ENCODE results near the gene MAPK11. TPM values are rescaled to one million over a fixed set of nuclear protein-coding genes. Genes with fewer than 3 reads are reported as not detected.

MAPK11 gene
- total RNA-seq, 1 experiment from 2014 or later: 14.3 TPM

DNA sequence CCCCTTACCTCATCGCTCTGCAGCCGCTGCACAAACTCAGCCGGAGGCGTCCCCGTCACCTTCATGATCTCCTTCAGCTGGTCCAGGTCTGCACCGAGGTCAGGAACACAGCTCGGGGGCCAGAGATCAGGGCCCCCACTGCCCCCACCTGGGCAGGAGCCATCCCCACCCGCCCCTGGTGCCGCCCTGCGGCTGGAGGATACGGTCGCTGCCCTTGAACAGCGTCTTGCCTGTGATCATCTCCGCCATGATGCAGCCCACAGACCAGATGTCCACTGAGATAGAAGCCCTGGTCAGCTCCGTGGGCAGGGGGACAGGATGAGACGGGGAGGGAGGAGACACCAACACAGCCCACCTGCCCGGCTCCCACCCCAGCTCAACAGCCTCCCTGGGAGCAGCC lies 14.6 kb downstream of the MAPK11 start:
- intact Hi-C loops (cut with micrococcal nuclease; ENCODE audit: unreplicated experiment): no loop called here

DNA sequence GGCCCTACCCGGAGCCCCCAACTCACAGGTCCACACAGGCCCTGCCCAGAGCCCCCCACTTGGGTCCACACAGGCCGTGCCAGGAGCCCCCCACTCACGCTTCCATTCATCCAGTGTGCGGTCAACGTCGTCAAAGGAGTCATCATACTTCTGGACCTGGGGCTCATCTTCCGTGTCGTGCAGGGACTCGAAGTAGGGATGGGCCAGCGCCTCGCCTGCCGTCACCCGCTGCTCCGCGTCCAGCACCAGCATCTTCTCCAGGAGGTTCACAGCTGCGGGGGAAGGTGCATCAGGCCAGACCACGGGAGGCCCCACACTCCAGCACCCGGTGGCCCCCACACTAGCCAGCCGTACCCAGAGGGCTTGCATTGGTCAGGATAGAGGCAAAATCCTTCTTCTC lies 15.1 kb downstream of the MAPK11 start:
- H3K27ac Mint-ChIP-seq (ENCODE audit: unreplicated experiment): no peak overlapping the region
- peaks cover 42% of the 10 kb centered on the region for H3K36me3 Mint-ChIP-seq (ENCODE audit: insufficient read depth, unreplicated experiment)
- no peaks in the 10 kb centered on the region for H3K4me1 Mint-ChIP-seq (ENCODE audit: low read depth, unreplicated experiment)
- CTCF ChIA-PET: no interaction called here
- H3K27me3 Mint-ChIP-seq (ENCODE audit: unreplicated experiment): no peaks in the 10 kb centered on the region
- no peak for DNase-seq
- BruUV-seq (replicated peaks): no TSS peak
- intact Hi-C loops (cut with micrococcal nuclease; ENCODE audit: unreplicated experiment): no loop called here
- TF ChIP-seq, protein P1, sequence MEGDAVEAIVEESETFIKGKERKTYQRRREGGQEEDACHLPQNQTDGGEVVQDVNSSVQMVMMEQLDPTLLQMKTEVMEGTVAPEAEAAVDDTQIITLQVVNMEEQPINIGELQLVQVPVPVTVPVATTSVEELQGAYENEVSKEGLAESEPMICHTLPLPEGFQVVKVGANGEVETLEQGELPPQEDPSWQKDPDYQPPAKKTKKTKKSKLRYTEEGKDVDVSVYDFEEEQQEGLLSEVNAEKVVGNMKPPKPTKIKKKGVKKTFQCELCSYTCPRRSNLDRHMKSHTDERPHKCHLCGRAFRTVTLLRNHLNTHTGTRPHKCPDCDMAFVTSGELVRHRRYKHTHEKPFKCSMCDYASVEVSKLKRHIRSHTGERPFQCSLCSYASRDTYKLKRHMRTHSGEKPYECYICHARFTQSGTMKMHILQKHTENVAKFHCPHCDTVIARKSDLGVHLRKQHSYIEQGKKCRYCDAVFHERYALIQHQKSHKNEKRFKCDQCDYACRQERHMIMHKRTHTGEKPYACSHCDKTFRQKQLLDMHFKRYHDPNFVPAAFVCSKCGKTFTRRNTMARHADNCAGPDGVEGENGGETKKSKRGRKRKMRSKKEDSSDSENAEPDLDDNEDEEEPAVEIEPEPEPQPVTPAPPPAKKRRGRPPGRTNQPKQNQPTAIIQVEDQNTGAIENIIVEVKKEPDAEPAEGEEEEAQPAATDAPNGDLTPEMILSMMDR (IDR thresholded peaks at IDR 0.05; ENCODE audit: unreplicated experiment): no peak
- no peaks in the 10 kb centered on the region for H3K9me3 Mint-ChIP-seq (ENCODE audit: low read depth, unreplicated experiment)
- no peak overlapping the region for H3K4me3 Mint-ChIP-seq (ENCODE audit: low read depth, unreplicated experiment)

More for the DNA sequence above, 14.6 kb downstream of the MAPK11 start:
- CTCF ChIA-PET: no interaction called here
- no peak overlapping the region for H3K4me3 Mint-ChIP-seq (ENCODE audit: low read depth, unreplicated experiment)
- no peaks in the 10 kb centered on the region for H3K4me1 Mint-ChIP-seq (ENCODE audit: low read depth, unreplicated experiment)
- TF ChIP-seq, protein P1 (IDR thresholded peaks at IDR 0.05; ENCODE audit: unreplicated experiment): no peak
- peaks cover 37% of the 10 kb centered on the region for H3K36me3 Mint-ChIP-seq (ENCODE audit: insufficient read depth, unreplicated experiment)
- no peak overlapping the region for H3K27ac Mint-ChIP-seq (ENCODE audit: unreplicated experiment)
- H3K27me3 Mint-ChIP-seq (ENCODE audit: unreplicated experiment): no peaks in the 10 kb centered on the region
- DNase-seq: no peak
- no TSS peak for BruUV-seq (replicated peaks)
- H3K9me3 Mint-ChIP-seq (ENCODE audit: low read depth, unreplicated experiment): no peaks in the 10 kb centered on the region

DNA sequence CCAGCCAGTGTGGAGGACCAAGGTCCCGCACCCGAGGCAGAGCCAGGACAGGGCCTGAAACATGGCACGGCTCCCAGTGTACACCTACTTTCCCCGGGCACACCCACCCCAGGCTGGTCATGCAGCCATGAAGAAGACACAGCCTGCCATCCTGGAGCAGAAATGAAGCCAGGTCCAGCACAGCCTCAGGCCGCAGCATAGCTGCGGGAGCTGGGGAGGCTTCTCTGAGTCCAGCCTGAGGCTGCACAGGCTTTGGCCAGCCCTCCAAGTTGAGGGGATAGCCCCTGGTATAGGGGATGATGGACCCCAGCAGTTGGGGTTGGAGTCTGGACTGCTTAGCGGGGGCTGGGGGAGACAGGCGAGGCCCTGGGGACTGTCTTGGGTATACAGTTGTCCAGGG lies 16.2 kb downstream of the MAPK11 start:
- Mint-ChIP-seq H3K4me3 (ENCODE audit: low read depth, unreplicated experiment) (no peak overlapping the region), H3K4me1 (ENCODE audit: low read depth, unreplicated experiment) (no peaks in the 10 kb centered on the region), H3K27ac (ENCODE audit: unreplicated experiment) (no peak overlapping the region), H3K9me3 (ENCODE audit: low read depth, unreplicated experiment) (no peaks in the 10 kb centered on the region), H3K36me3 (ENCODE audit: insufficient read depth, unreplicated experiment) (peaks cover 38% of the 10 kb centered on the region), H3K27me3 (ENCODE audit: unreplicated experiment) (no peaks in the 10 kb centered on the region)
- no TSS peak for BruUV-seq (replicated peaks)
- DNase-seq: no peak
- intact Hi-C loops (cut with micrococcal nuclease; ENCODE audit: unreplicated experiment): loop anchor here (2.0 kb wide), 1 partner anchor 89 kb away; the partner anchor contains the start of gene PPP6R2
- CTCF ChIA-PET: no interaction called here
- TF ChIP-seq, protein P1 (IDR thresholded peaks at IDR 0.05; ENCODE audit: unreplicated experiment): no peak

DNA sequence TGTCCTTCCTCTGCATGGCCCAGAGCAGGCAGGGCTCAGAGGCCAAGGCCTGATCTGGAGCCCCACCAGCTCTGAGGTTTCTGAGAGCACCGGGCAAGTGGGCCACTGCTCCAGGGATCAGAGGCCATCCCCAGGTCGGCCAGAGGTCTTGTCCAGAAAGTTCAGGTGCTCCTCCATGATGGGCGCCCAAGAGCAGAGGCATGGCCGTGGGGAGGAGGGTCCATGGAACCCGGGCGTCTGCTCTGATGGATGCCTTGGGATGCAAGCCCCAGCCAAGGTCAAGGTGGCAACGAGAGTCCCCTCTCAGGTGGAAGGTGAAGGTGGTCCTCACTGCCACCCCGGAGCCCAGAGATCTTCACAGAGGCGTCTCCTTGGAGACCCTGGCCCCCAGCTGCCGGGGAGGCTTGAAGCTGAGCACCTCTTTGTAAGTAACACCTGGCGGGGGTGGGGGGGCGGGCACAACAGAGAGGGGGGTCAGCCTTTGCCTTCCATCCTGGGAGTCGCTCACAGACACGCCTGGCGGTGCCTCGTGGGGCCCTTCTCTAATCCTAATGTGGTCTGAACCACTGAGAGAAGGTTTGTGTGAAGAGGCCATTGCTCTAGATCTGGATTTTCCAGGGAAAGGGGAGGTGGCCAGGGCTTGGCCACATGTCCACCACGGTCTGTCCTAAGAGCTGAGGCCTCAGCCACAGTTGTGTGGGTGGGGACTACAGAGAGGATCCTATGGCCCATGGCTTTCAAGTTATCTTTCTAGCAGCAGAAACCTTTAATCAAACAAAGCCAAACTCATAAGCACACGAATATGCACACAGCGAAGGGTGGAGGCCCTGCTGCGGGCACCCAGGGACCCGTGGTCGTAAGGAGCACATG lies 16.9 kb downstream of the MAPK11 start:
- DNase-seq: no peak
- Mint-ChIP-seq H3K36me3 (ENCODE audit: insufficient read depth, unreplicated experiment) (peaks cover 37% of the 10 kb centered on the region), H3K4me1 (ENCODE audit: low read depth, unreplicated experiment) (no peaks in the 10 kb centered on the region), H3K4me3 (ENCODE audit: low read depth, unreplicated experiment) (no peak overlapping the region), H3K9me3 (ENCODE audit: low read depth, unreplicated experiment) (no peaks in the 10 kb centered on the region), H3K27ac (ENCODE audit: unreplicated experiment) (no peak overlapping the region), H3K27me3 (ENCODE audit: unreplicated experiment) (no peaks in the 10 kb centered on the region)
- no TSS peak for BruUV-seq (replicated peaks)
- CTCF ChIA-PET: interaction anchor here (0.5 to 1.3 kb wide), 6 partner anchors 12 to 127 kb away, joined by 3 to 8 read pairs (median 3); no protein-coding TSS in a partner anchor
- TF ChIP-seq, protein P1 (IDR thresholded peaks at IDR 0.05; ENCODE audit: unreplicated experiment): no peak
- intact Hi-C loops (cut with micrococcal nuclease; ENCODE audit: unreplicated experiment): loop anchor here (2.0 kb wide), 1 partner anchor 90 kb away; the partner anchor contains the start of gene PPP6R2
